ENCODE measurements around the gene CHM. TPM values are rescaled to one million over a fixed set of nuclear protein-coding genes. Genes with fewer than 3 reads are reported as not detected.
"Not testable (repeated sequence)": the region's sequence is repeated elsewhere in the genome, so short reads cannot be mapped to it uniquely, and the experiment has no call there.

CHM gene
- total RNA-seq, 1 donor from 2014 or later: 28.4 TPM

DNA sequence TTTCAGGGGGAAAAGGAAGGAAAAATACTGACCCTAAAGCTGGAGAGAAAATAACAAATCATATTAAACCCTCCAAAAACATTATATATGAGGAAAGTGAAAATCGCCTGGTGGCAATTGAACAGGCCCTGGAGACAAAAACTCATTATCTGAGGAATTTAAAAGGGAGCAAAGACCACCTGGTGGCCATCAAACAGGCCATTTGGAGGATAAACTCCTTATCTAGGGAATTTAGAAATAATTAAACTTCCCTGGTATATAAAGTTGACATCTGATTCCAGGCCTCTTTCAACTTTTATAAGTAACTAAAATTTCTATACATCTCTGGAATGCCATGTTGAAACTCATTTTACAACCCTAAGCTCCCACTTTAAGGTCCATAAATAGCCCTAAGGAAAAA lies 35.2 kb downstream of the CHM start:
- intact Hi-C loops (cut with DNase I): no loop called here
- no peak for DNase-seq

DNA sequence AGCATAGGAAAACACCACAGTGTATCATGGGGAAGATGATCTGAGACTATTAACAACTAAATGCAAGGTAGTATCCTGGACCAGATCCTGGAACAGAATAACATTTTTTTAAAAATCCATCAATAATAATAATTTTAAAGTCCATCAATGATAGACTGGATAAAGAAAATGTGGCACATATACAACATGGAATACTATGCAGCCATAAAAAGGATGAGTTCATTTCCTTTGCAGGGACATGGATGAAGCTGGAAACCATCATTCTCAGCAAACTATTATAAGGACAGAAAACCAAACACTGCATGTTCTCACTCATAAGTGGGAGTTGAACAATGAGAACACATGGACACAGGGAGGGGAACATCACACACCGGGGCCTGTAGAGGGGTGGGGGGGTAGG lies 37.6 kb downstream of the CHM start:
- H3K4me3 ChIP-seq; H3K9me3 ChIP-seq; intact Hi-C loops (cut with DNase I); ATAC-seq; H3K4me1 ChIP-seq; H3K27ac ChIP-seq; H3K36me3 ChIP-seq; H3K27me3 ChIP-seq; DNase-seq: not testable (repeated sequence)

More for the DNA sequence above, 35.2 kb downstream of the CHM start:
- H3K4me1 ChIP-seq: no peaks in the 10 kb centered on the region
- H3K27ac ChIP-seq: no peak overlapping the region
- H3K9me3 ChIP-seq: no peaks in the 10 kb centered on the region
- H3K4me3 ChIP-seq: no peak overlapping the region
- ATAC-seq: no peak
- H3K36me3 ChIP-seq: no peaks in the 10 kb centered on the region
- TF ChIP-seq, protein P1, sequence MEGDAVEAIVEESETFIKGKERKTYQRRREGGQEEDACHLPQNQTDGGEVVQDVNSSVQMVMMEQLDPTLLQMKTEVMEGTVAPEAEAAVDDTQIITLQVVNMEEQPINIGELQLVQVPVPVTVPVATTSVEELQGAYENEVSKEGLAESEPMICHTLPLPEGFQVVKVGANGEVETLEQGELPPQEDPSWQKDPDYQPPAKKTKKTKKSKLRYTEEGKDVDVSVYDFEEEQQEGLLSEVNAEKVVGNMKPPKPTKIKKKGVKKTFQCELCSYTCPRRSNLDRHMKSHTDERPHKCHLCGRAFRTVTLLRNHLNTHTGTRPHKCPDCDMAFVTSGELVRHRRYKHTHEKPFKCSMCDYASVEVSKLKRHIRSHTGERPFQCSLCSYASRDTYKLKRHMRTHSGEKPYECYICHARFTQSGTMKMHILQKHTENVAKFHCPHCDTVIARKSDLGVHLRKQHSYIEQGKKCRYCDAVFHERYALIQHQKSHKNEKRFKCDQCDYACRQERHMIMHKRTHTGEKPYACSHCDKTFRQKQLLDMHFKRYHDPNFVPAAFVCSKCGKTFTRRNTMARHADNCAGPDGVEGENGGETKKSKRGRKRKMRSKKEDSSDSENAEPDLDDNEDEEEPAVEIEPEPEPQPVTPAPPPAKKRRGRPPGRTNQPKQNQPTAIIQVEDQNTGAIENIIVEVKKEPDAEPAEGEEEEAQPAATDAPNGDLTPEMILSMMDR (IDR thresholded peaks at IDR 0.05): no peak
- no peaks in the 10 kb centered on the region for H3K27me3 ChIP-seq

DNA sequence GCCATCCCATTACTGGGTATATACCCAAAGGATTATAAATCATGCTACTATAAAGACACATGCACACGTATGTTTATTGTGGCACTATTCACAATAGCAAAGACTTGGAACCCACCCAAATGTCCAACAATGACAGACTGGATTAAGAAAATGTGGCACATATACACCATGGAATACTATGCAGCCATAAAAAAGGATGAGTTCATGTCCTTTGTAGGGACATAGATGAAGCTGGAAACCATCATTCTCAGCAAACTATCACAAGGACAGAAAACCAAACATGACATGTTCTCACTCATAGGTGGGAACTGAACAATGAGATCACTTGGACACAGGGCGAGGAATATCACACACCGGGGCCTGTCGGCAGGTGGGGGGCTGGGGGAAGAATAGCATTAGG lies 39.5 kb downstream of the CHM start:
- ATAC-seq; intact Hi-C loops (cut with DNase I): not testable (repeated sequence)

DNA sequence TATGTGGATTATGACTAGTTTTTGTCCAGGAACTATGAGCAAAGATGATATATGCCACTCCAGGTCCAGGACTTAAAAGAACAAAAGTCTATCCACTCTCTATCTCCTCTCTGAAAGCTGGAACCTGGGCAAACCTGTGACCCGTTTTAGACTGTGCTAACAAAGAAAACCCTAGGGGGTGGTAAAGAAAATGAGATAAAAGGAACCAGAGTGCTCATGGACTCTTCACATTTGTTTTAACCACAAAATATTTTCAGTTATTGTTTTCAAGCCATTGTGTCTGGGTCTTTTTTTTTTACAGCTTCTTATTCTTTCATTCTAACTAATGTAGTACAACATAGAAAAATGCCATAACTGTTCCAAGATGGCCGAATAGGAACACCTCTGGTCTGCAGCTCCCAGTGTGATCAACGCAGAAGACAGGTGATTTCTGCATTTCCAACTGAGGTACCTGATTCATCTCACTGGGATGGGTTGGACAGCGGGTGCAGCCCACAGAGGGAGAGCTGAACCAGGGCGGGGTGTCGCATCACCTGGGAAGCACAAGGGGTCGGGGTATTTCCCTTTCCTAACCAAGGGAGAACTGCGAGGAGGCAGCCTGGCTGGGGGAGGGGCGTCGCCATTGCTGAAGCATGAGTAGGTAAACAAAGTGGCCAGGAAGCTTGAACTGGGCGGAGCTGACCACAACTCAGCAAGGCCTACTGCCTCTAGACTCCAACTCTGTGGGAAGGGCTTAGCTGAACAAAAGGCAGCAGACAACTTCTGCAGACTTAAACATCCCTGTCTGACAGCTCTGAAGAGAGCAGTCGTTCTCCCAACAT lies 45.1 kb downstream of the CHM start:
- peak; percentile 68 for DNase-seq
- H3K9me3 ChIP-seq: no peaks in the 10 kb centered on the region
- H3K27me3 ChIP-seq: no peaks in the 10 kb centered on the region
- intact Hi-C loops (cut with DNase I): no loop called here
- TF ChIP-seq, protein P1 (IDR thresholded peaks at IDR 0.05): no peak
- ATAC-seq: no peak
- H3K36me3 ChIP-seq: no peaks in the 10 kb centered on the region
- H3K4me3 ChIP-seq: no peak overlapping the region
- peaks cover 7% of the 10 kb centered on the region for H3K4me1 ChIP-seq
- no peak overlapping the region for H3K27ac ChIP-seq

More for the DNA sequence above, 39.5 kb downstream of the CHM start:
- not testable (repeated sequence) for H3K27ac ChIP-seq, H3K36me3 ChIP-seq, H3K4me1 ChIP-seq, H3K27me3 ChIP-seq, H3K4me3 ChIP-seq, DNase-seq, H3K9me3 ChIP-seq

DNA sequence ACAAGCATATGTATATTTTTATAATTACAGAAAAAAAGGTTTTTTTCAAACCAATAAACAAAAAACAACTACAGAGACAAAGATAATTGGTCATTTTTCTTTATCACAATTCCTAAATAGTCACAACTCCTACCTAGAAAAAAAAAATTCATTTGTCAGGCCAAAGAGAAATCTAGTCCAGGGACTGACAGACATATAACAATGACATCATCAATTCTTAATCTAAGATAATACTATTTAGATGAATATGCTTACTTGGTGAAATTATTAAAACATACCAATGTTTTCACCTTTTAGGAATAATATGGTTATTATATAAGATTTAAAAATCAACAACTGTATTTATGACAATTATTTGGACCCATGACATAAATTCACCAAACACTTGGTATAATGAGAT lies 48.4 kb downstream of the CHM start:
- intact Hi-C loops (cut with DNase I): no loop called here
- no peak overlapping the region for H3K27ac ChIP-seq
- TF ChIP-seq, protein P1 (IDR thresholded peaks at IDR 0.05): no peak
- ATAC-seq (no peak), DNase-seq (no peak)
- no peaks in the 10 kb centered on the region for H3K27me3 ChIP-seq
- peaks cover 15% of the 10 kb centered on the region for H3K4me1 ChIP-seq
- H3K4me3 ChIP-seq: no peak overlapping the region
- no peaks in the 10 kb centered on the region for H3K9me3 ChIP-seq
- no peaks in the 10 kb centered on the region for H3K36me3 ChIP-seq

DNA sequence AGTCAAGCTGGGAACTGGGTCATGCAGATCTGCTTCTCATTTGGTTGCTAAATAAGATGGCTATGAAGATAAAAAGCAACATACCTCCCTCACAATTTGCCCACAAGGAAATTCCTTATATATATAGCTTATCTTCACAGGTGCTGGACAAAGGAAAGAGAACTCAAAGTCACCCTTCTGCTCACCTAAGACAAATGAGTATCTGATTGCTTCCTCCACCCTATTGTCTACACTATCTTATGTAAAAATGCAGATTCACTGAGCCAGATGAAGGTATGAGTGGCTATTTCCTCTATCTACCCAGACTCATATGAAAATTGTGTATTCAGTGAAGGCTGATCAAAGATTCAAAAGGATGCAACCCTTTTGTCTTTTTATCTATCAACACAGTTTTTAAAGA lies 50.8 kb downstream of the CHM start:
- DNase-seq (no peak), ATAC-seq (no peak)
- Histone ChIP-seq H3K9me3 (no peaks in the 10 kb centered on the region), H3K27me3 (no peaks in the 10 kb centered on the region), H3K4me3 (no peak overlapping the region), H3K27ac (no peak overlapping the region), H3K4me1 (peaks cover 8% of the 10 kb centered on the region), H3K36me3 (no peaks in the 10 kb centered on the region)
- intact Hi-C loops (cut with DNase I): no loop called here
- TF ChIP-seq, protein P1 (IDR thresholded peaks at IDR 0.05): no peak

Measured in upper lobe of right lung (tissue), 1 donor.